Pancreas (tissue), 10 donors: ENCODE results near the gene SNX9. TPM values are rescaled to one million over a fixed set of nuclear protein-coding genes. Genes with fewer than 3 reads are reported as not detected.
"Not testable (repeated sequence)": the region's sequence is repeated elsewhere in the genome, so short reads cannot be mapped to it uniquely, and the experiment has no call there.

ENCODE experiments used
- ATAC-seq, 4 donors: fragments of 200-7000 bp; cut with Tn5 transposase; one replicate each; pipeline versions ENCODE4 v1.8.0 to v1.9.1; 2020; ENCODE audit warnings: mild to moderate bottlenecking in 4 of 4, moderate library complexity in 4 of 4
- DNase-seq, 6 donors: peaks; one replicate each; pipeline ENCODE4 v3.0.0-alpha.2; 2020
- FAIRE-seq: peaks from 2 replicates; lab custom pipeline; 2012; peaks lifted over from hg19 to GRCh38; lab: Jason Lieb, UNC
- H3K27ac ChIP-seq, 4 donors: fragments of 200-600 bp; sonication (generic); 1 replicate in 3 of 4; 2 replicates in 1 of 4; pipeline versions ENCODE4 v1.5.0 to v1.8.0; 2020
- H3K27me3 ChIP-seq, 4 donors: fragments of 200-600 bp; one replicate each; pipeline ENCODE4 v1.8.0; 2021
- H3K36me3 ChIP-seq, 3 donors: fragments of 200-600 bp; sonication (generic) in 1 of 3; one replicate each; pipeline versions ENCODE4 v1.5.0 to v1.8.0; 2020 to 2021
- H3K4me1 ChIP-seq, 3 donors: fragments of 200-600 bp; one replicate each; pipeline ENCODE4 v1.8.0; 2021
- H3K4me3 ChIP-seq, 4 donors: fragments of 200-600 bp; sonication (generic) in 2 of 4; one replicate each; pipeline versions ENCODE4 v1.5.0 to v1.8.0; 2020 to 2021
- H3K9me3 ChIP-seq, 4 donors: fragments of 200-600 bp; one replicate each; pipeline ENCODE4 v1.8.0; 2021
- CTCF ChIP-seq, 4 donors: fragments of 200-600 bp; sonication (generic) in 3 of 4; IDR thresholded peaks; one replicate each; pipeline versions ENCODE4 v1.5.0 to v1.8.0; 2021; ENCODE audit warnings: antibody characterized with exemption in 4 of 4
- WGBS, 2 donors: extraction: QIAGEN DNeasy Blood & Tissue Kit; methylation state at CpG; one replicate each; pipeline ENCODE4 v1.1.7; 2013; 5-methylcytosine and 5-hydroxymethylcytosine counted together
- intact Hi-C, 3 donors: fragments of 100-400 bp; cut with DNase I; formaldehyde crosslinking; loops; one replicate each; pipeline versions ENCODE4 v1.11.1 to v1.14.2; 2022
- polyA plus RNA-seq, 2 donors: library from polyadenylated mRNA; stranded (reverse); fragments of 200-250 nt; gene quantifications; one replicate each; pipeline ENCODE4 v1.2.3, GENCODE V29; 2013
- total RNA-seq, 6 donors: library from RNA; stranded (reverse); fragmentation: NEBNext Ultra II Directional in 4 of 6; extraction: Animal tissue kit (Norgen Biotek cat#: 25700) in 4 of 6; gene quantifications; one replicate each; pipeline versions ENCODE4 v1.2.1 to v1.2.4, GENCODE V29; 2021 to 2023
- donor health status: healthy with polysubstance abuse.
- donor health status: DM: no; HTN: no; CAD: no; lungs with moderate emphysema.
- donor health status: DM: no; HTN: no; CAD: no.
- donor health status: control.
- donor health status: control.
- donor health status: Bipolar disorder and iron deficiency.
- donor health status: DM: yes; HTN: yes; CAD: no.
- donor health status: DM: no; HTN: no; CAD: no.
- donor health status: DM: no; HTN: no; CAD: no.
- donor health status: DM: yes; HTN: yes; CAD: no.

SNX9 gene
- total and polyA plus RNA-seq, 8 donors = 14.2 to 27.4 (median 16.2) TPM

GRCh38 chr6:157853902-157854502, 31.0 kb downstream of the SNX9 start:
- intact Hi-C loops = no loop called here
- TF ChIP-seq CTCF (IDR thresholded peaks at IDR 0.05) = no peak

GRCh38 chr6:157855325-157855724, 32.3 kb downstream of the SNX9 start:
- Histone ChIP-seq H3K27me3 (no peaks in the 10 kb centered on the region), H3K4me3 (no peak overlapping the region), H3K36me3 (no peaks in the 10 kb centered on the region), H3K4me1 (peaks cover 7 to 12% (median 9%) of the 10 kb centered on the region in 3 donors), H3K27ac (no peak overlapping the region), H3K9me3 (no peaks in the 10 kb centered on the region)
- no peak for DNase-seq
- ATAC-seq = no peak
- WGBS, 2 donors = 94 to 96% methylated on average over 5 of the region's 5 CpGs
- no peak for TF ChIP-seq CTCF (IDR thresholded peaks at IDR 0.05)
- intact Hi-C loops = no loop called here
- no peak for FAIRE-seq

More at GRCh38 chr6:157853902-157854502, 31.0 kb downstream of the SNX9 start:
- Histone ChIP-seq H3K27ac (no peak overlapping the region), H3K36me3 (no peaks in the 10 kb centered on the region), H3K9me3 (no peaks in the 10 kb centered on the region), H3K4me3 (no peak overlapping the region), H3K27me3 (no peaks in the 10 kb centered on the region), H3K4me1 (no peaks in the 10 kb centered on the region)
- ATAC-seq (no peak), FAIRE-seq (no peak), DNase-seq (no peak)
- WGBS, 2 donors = 76 to 79% methylated on average over 1 of the region's 1 CpG

GRCh38 chr6:157855804-157856203, 32.8 kb downstream of the SNX9 start:
- peak; percentile 32 for FAIRE-seq
- H3K36me3 ChIP-seq, H3K4me3 ChIP-seq, H3K9me3 ChIP-seq, intact Hi-C loops, H3K27ac ChIP-seq, H3K27me3 ChIP-seq, ATAC-seq, DNase-seq: not testable (repeated sequence)
- H3K4me1 ChIP-seq = peaks cover 11 to 17% (median 13%) of the 10 kb centered on the region in 3 donors
- WGBS, 2 donors = 83 to 88% methylated on average over 10 of the region's 10 CpGs

GRCh38 chr6:157858664-157859063, 35.6 kb downstream of the SNX9 start:
- H3K27me3 ChIP-seq, ATAC-seq, DNase-seq, H3K4me3 ChIP-seq, intact Hi-C loops, H3K36me3 ChIP-seq, H3K27ac ChIP-seq, FAIRE-seq, H3K9me3 ChIP-seq: not testable (repeated sequence)
- peaks cover 17 to 42% (median 20%) of the 10 kb centered on the region in 3 donors for H3K4me1 ChIP-seq
- 92 to 100% methylated on average over 1 of the region's 1 CpG for WGBS, 2 donors

- no peak for TF ChIP-seq CTCF (IDR thresholded peaks at IDR 0.05)
- WGBS, 2 donors = 30 to 35% methylated on average over 7 of the region's 7 CpGs
- FAIRE-seq = no peak
- Histone ChIP-seq H3K4me1 (peaks cover 17 to 42% (median 20%) of the 10 kb centered on the region in 3 donors), H3K36me3 (no peaks in the 10 kb centered on the region), H3K27me3 (no peaks in the 10 kb centered on the region), H3K9me3 (no peaks in the 10 kb centered on the region), H3K4me3 (no peak overlapping the region), H3K27ac (no peak overlapping the region)
- intact Hi-C loops = no loop called here
- peak in 3 of 4 donors; percentile 72 to 76 (median 74) for ATAC-seq
- DNase-seq = no peak
Measured at GRCh38 chr6:157859775-157860504, 36.9 kb downstream of the SNX9 start.
